Islet of Langerhans (tissue), 1 donor: ENCODE results near the gene COX6B2.

Experiments used
- FAIRE-seq: peaks from one replicate; lab custom pipeline; 2011; peaks lifted over from hg19 to GRCh38; lab: Jason Lieb, UNC

COX6B2 gene

GRCh38 chr19:55362174-55362989 is 7.9 kb upstream of the COX6B2 start:
- FAIRE-seq = no peak

- no peak for FAIRE-seq
Measured at GRCh38 chr19:55360902-55361301, 6.4 kb upstream of the COX6B2 start.

- no peak for FAIRE-seq
Measured at GRCh38 chr19:55358943-55359908, 4.7 kb upstream of the COX6B2 start.

GRCh38 chr19:55358493-55358892 is 4.0 kb upstream of the COX6B2 start:
- FAIRE-seq = no peak

GRCh38 chr19:55355213-55355821 is 798 bp upstream of the COX6B2 start:
- FAIRE-seq = no peak

GRCh38 chr19:55353803-55354697 is 469 bp downstream of the COX6B2 start:
- FAIRE-seq = no peak

GRCh38 chr19:55353356-55353802 is 1.1 kb downstream of the COX6B2 start:
- no peak for FAIRE-seq

- FAIRE-seq = no peak
Measured at GRCh38 chr19:55352549-55353145, 1.9 kb downstream of the COX6B2 start.

GRCh38 chr19:55352040-55352439 is 2.5 kb downstream of the COX6B2 start:
- FAIRE-seq = no peak

- no peak for FAIRE-seq
Measured at GRCh38 chr19:55350620-55351315, 3.8 kb downstream of the COX6B2 start.

- no peak for FAIRE-seq
Measured at GRCh38 chr19:55348317-55349034, 6.0 kb downstream of the COX6B2 start.

- no peak for FAIRE-seq
Measured at GRCh38 chr19:55347442-55348009, 7.0 kb downstream of the COX6B2 start.

GRCh38 chr19:55346725-55347441 is 7.6 kb downstream of the COX6B2 start:
- no peak for FAIRE-seq

- no peak for FAIRE-seq
Measured at GRCh38 chr19:55345818-55346724, 8.4 kb downstream of the COX6B2 start.

GRCh38 chr19:55345101-55345817 is 9.3 kb downstream of the COX6B2 start:
- FAIRE-seq = no peak

GRCh38 chr19:55344444-55344843 is 10.1 kb downstream of the COX6B2 start:
- no peak for FAIRE-seq
